Measurements from ENCODE around the gene PRKAR2B. TPM values are rescaled to one million over a fixed set of nuclear protein-coding genes. Genes with fewer than 3 reads are reported as not detected.

The PRKAR2B gene
- total RNA-seq, 1 donor from 2014 or later, result 43.4 TPM

- Histone ChIP-seq H3K4me1 (peaks cover 6% of the 10 kb centered on the region), H4K20me1 (ENCODE audit: low read depth) (peaks cover 4% of the 10 kb centered on the region), H3K36me3 (no peaks in the 10 kb centered on the region), H3K79me2 (ENCODE audit: low read depth) (no peaks in the 10 kb centered on the region), H3K9ac (no peak overlapping the region), H3K4me2 (no peak overlapping the region), H3F3A (ENCODE audit: low read depth) (no peaks in the 10 kb centered on the region), H3K27me3 (no peaks in the 10 kb centered on the region), H2AFZ (replicated peaks) (no peak overlapping the region), H3K9me3 (ENCODE audit: low read depth) (no peaks in the 10 kb centered on the region), H3K27ac (no peak overlapping the region), H3K4me3 (no peak overlapping the region)
- no peak overlapping the region for H3K27ac Mint-ChIP-seq
- H3K4me3 Mint-ChIP-seq, result no peak overlapping the region
- no peaks in the 10 kb centered on the region for H3K9me3 Mint-ChIP-seq
- no peak for DNase-seq (ENCODE audit: low spot score)
- H3K4me1 Mint-ChIP-seq, result peaks cover 5% of the 10 kb centered on the region
- peaks cover 2% of the 10 kb centered on the region for H3K27me3 Mint-ChIP-seq (ENCODE audit: insufficient read depth, low read depth)
- TF ChIP-seq EZH2 (IDR thresholded peaks at IDR 0.05), result no peak
- TF ChIP-seq EZH2phosphoT487 (IDR thresholded peaks at IDR 0.05), result no peak
- no peak for TF ChIP-seq CTCF (IDR thresholded peaks at IDR 0.05)
- H3K36me3 Mint-ChIP-seq, result no peaks in the 10 kb centered on the region
These were observed 69.4 kb downstream of the PRKAR2B start for GRCh38 chr7:107113866-107114265.

- TF ChIP-seq CTCF (IDR thresholded peaks at IDR 0.05) (no peak), EZH2phosphoT487 (IDR thresholded peaks at IDR 0.05) (no peak), EZH2 (IDR thresholded peaks at IDR 0.05) (no peak)
- H3F3A ChIP-seq (ENCODE audit: low read depth), result no peaks in the 10 kb centered on the region
- Mint-ChIP-seq H3K27me3 (ENCODE audit: insufficient read depth, low read depth) (peaks cover 2% of the 10 kb centered on the region), H3K4me3 (no peak overlapping the region), H3K36me3 (no peaks in the 10 kb centered on the region), H3K4me1 (peaks cover 12% of the 10 kb centered on the region), H3K9me3 (no peaks in the 10 kb centered on the region), H3K27ac (no peak overlapping the region)
- no peak overlapping the region for H2AFZ ChIP-seq (replicated peaks)
- no peaks in the 10 kb centered on the region for H3K9me3 ChIP-seq (ENCODE audit: low read depth)
- H3K4me3 ChIP-seq, result no peak overlapping the region
- H3K4me1 ChIP-seq, result peaks cover 6% of the 10 kb centered on the region
- H3K79me2 ChIP-seq (ENCODE audit: low read depth), result no peaks in the 10 kb centered on the region
- H3K9ac ChIP-seq, result no peak overlapping the region
- no peaks in the 10 kb centered on the region for H3K27me3 ChIP-seq
- H3K27ac ChIP-seq, result no peak overlapping the region
- peaks cover 14% of the 10 kb centered on the region for H4K20me1 ChIP-seq (ENCODE audit: low read depth)
- no peaks in the 10 kb centered on the region for H3K36me3 ChIP-seq
- H3K4me2 ChIP-seq, result no peak overlapping the region
- no peak for DNase-seq (ENCODE audit: low spot score)
These were observed 70.6 kb downstream of the PRKAR2B start for GRCh38 chr7:107115114-107115513.

- no peak overlapping the region for H3K9ac ChIP-seq
- H3K36me3 ChIP-seq, result no peaks in the 10 kb centered on the region
- Mint-ChIP-seq H3K4me1 (peaks cover 12% of the 10 kb centered on the region), H3K27ac (no peak overlapping the region), H3K27me3 (ENCODE audit: insufficient read depth, low read depth) (peaks cover 2% of the 10 kb centered on the region), H3K9me3 (no peaks in the 10 kb centered on the region), H3K36me3 (no peaks in the 10 kb centered on the region), H3K4me3 (no peak overlapping the region)
- no peaks in the 10 kb centered on the region for H3K9me3 ChIP-seq (ENCODE audit: low read depth)
- peaks cover 6% of the 10 kb centered on the region for H3K4me1 ChIP-seq
- no peaks in the 10 kb centered on the region for H3K27me3 ChIP-seq
- H4K20me1 ChIP-seq (ENCODE audit: low read depth), result peaks cover 15% of the 10 kb centered on the region
- TF ChIP-seq EZH2 (IDR thresholded peaks at IDR 0.05) (no peak), EZH2phosphoT487 (IDR thresholded peaks at IDR 0.05) (no peak), CTCF (IDR thresholded peaks at IDR 0.05) (no peak)
- H2AFZ ChIP-seq (replicated peaks), result no peak overlapping the region
- H3K27ac ChIP-seq, result no peak overlapping the region
- no peak overlapping the region for H3K4me2 ChIP-seq
- DNase-seq (ENCODE audit: low spot score), result no peak
- no peak overlapping the region for H3K4me3 ChIP-seq
- H3F3A ChIP-seq (ENCODE audit: low read depth), result no peaks in the 10 kb centered on the region
- no peaks in the 10 kb centered on the region for H3K79me2 ChIP-seq (ENCODE audit: low read depth)
These were observed 71.4 kb downstream of the PRKAR2B start for GRCh38 chr7:107115762-107116540.

Data from neural progenitor cell (in vitro differentiated cells).